ENCODE data around the gene PPP1R18. TPM values are rescaled to one million over a fixed set of nuclear protein-coding genes. Genes with fewer than 3 reads are reported as not detected.

The PPP1R18 gene
- total RNA-seq, 1 donor, result 81.8 TPM

- Histone ChIP-seq H3K9me3 (ENCODE audit: low read depth, low read length) (no peaks in the 10 kb centered on the region), H3K4me1 (ENCODE audit: insufficient read depth, low read length) (peaks cover 17% of the 10 kb centered on the region), H3K4me3 (ENCODE audit: low read length) (no peak overlapping the region), H3K27me3 (ENCODE audit: insufficient read depth, low read length) (no peaks in the 10 kb centered on the region)
Measured at GRCh38 chr6:30709101-30709868, 22.8 kb upstream of the PPP1R18 start.

GRCh38 chr6:30707281-30707850 lies 20.9 kb upstream of the PPP1R18 start:
- Histone ChIP-seq H3K4me1 (ENCODE audit: insufficient read depth, low read length) (peaks cover 20% of the 10 kb centered on the region), H3K4me3 (ENCODE audit: low read length) (no peak overlapping the region), H3K27me3 (ENCODE audit: insufficient read depth, low read length) (no peaks in the 10 kb centered on the region), H3K9me3 (ENCODE audit: low read depth, low read length) (no peaks in the 10 kb centered on the region)

GRCh38 chr6:30705620-30706019 lies 19.2 kb upstream of the PPP1R18 start:
- H3K4me3 ChIP-seq (ENCODE audit: low read length), result no peak overlapping the region
- no peaks in the 10 kb centered on the region for H3K27me3 ChIP-seq (ENCODE audit: insufficient read depth, low read length)
- no peaks in the 10 kb centered on the region for H3K9me3 ChIP-seq (ENCODE audit: low read depth, low read length)

GRCh38 chr6:30703821-30704220 lies 17.4 kb upstream of the PPP1R18 start:
- Histone ChIP-seq H3K27me3 (ENCODE audit: insufficient read depth, low read length) (no peaks in the 10 kb centered on the region), H3K9me3 (ENCODE audit: low read depth, low read length) (no peaks in the 10 kb centered on the region), H3K4me3 (ENCODE audit: low read length) (no peak overlapping the region)

More at GRCh38 chr6:30705620-30706019, 19.2 kb upstream of the PPP1R18 start:
- H3K4me1 ChIP-seq (ENCODE audit: insufficient read depth, low read length), result peaks cover 13% of the 10 kb centered on the region

GRCh38 chr6:30703011-30703410 lies 16.6 kb upstream of the PPP1R18 start:
- Histone ChIP-seq H3K9me3 (ENCODE audit: low read depth, low read length) (no peaks in the 10 kb centered on the region), H3K27me3 (ENCODE audit: insufficient read depth, low read length) (no peaks in the 10 kb centered on the region)

More at GRCh38 chr6:30703821-30704220, 17.4 kb upstream of the PPP1R18 start:
- peaks cover 18% of the 10 kb centered on the region for H3K4me1 ChIP-seq (ENCODE audit: insufficient read depth, low read length)

GRCh38 chr6:30700340-30700739 lies 13.9 kb upstream of the PPP1R18 start:
- Histone ChIP-seq H3K4me1 (ENCODE audit: insufficient read depth, low read length) (peaks cover 18% of the 10 kb centered on the region), H3K9me3 (ENCODE audit: low read depth, low read length) (no peaks in the 10 kb centered on the region), H3K27me3 (ENCODE audit: insufficient read depth, low read length) (no peaks in the 10 kb centered on the region), H3K4me3 (ENCODE audit: low read length) (no peak overlapping the region)

More at GRCh38 chr6:30703011-30703410, 16.6 kb upstream of the PPP1R18 start:
- no peak overlapping the region for H3K4me3 ChIP-seq (ENCODE audit: low read length)
- peaks cover 18% of the 10 kb centered on the region for H3K4me1 ChIP-seq (ENCODE audit: insufficient read depth, low read length)

GRCh38 chr6:30696432-30696831 lies 10.0 kb upstream of the PPP1R18 start:
- H3K27me3 ChIP-seq (ENCODE audit: insufficient read depth, low read length), result no peaks in the 10 kb centered on the region
- no peak overlapping the region for H3K4me3 ChIP-seq (ENCODE audit: low read length)
- peaks cover 10% of the 10 kb centered on the region for H3K4me1 ChIP-seq (ENCODE audit: insufficient read depth, low read length)
- no peaks in the 10 kb centered on the region for H3K9me3 ChIP-seq (ENCODE audit: low read depth, low read length)

GRCh38 chr6:30691208-30691847 lies 4.9 kb upstream of the PPP1R18 start:
- peaks cover 39% of the 10 kb centered on the region for H3K4me1 ChIP-seq (ENCODE audit: insufficient read depth, low read length)
- peak overlapping the region; percentile 68 for H3K4me3 ChIP-seq (ENCODE audit: low read length)
- H3K27me3 ChIP-seq (ENCODE audit: insufficient read depth, low read length), result no peaks in the 10 kb centered on the region
- H3K9me3 ChIP-seq (ENCODE audit: low read depth, low read length), result no peaks in the 10 kb centered on the region

GRCh38 chr6:30690403-30691207 lies 4.2 kb upstream of the PPP1R18 start, which contains the start of gene NRM:
Gene NRM (minus strand): TSS chr6:30690984. CDS start chr6:30690974, 10 bp downstream.
- no peaks in the 10 kb centered on the region for H3K9me3 ChIP-seq (ENCODE audit: low read depth, low read length)
- peaks cover 39% of the 10 kb centered on the region for H3K4me1 ChIP-seq (ENCODE audit: insufficient read depth, low read length)
- H3K4me3 ChIP-seq (ENCODE audit: low read length), result peak within 1 kb of the TSS; percentile 68
- H3K27me3 ChIP-seq (ENCODE audit: insufficient read depth, low read length), result no peaks in the 10 kb centered on the region

- Histone ChIP-seq H3K4me3 (ENCODE audit: low read length) (peak overlapping the region; percentile 68), H3K27me3 (ENCODE audit: insufficient read depth, low read length) (no peaks in the 10 kb centered on the region), H3K4me1 (ENCODE audit: insufficient read depth, low read length) (peaks cover 39% of the 10 kb centered on the region), H3K9me3 (ENCODE audit: low read depth, low read length) (no peaks in the 10 kb centered on the region)
Measured at GRCh38 chr6:30689985-30690384, 3.5 kb upstream of the PPP1R18 start.

- Histone ChIP-seq H3K4me3 (ENCODE audit: low read length) (no peak overlapping the region), H3K4me1 (ENCODE audit: insufficient read depth, low read length) (peaks cover 39% of the 10 kb centered on the region), H3K27me3 (ENCODE audit: insufficient read depth, low read length) (no peaks in the 10 kb centered on the region), H3K9me3 (ENCODE audit: low read depth, low read length) (no peaks in the 10 kb centered on the region)
Measured at GRCh38 chr6:30689022-30689865, 2.8 kb upstream of the PPP1R18 start.

GRCh38 chr6:30688569-30688968 lies 2.1 kb upstream of the PPP1R18 start:
- Histone ChIP-seq H3K27me3 (ENCODE audit: insufficient read depth, low read length) (no peaks in the 10 kb centered on the region), H3K9me3 (ENCODE audit: low read depth, low read length) (no peaks in the 10 kb centered on the region), H3K4me3 (ENCODE audit: low read length) (no peak overlapping the region), H3K4me1 (ENCODE audit: insufficient read depth, low read length) (peaks cover 39% of the 10 kb centered on the region)

- no peaks in the 10 kb centered on the region for H3K27me3 ChIP-seq (ENCODE audit: insufficient read depth, low read length)
- H3K4me3 ChIP-seq (ENCODE audit: low read length), result peak overlapping the region; percentile 94
- H3K9me3 ChIP-seq (ENCODE audit: low read depth, low read length), result no peaks in the 10 kb centered on the region
- peaks cover 39% of the 10 kb centered on the region for H3K4me1 ChIP-seq (ENCODE audit: insufficient read depth, low read length)
Measured at GRCh38 chr6:30687659-30688431, 1.4 kb upstream of the PPP1R18 start.

Data from mononuclear cell (primary cell).